GM12864 (cell line): ENCODE results near the gene BID.

Experiments used
- DNase-seq: peaks from one replicate; pipeline ENCODE4 v3.0.0-alpha.2; 2011; ENCODE audit warnings: low read depth
- H3K4me3 ChIP-seq: 2 replicates; pipeline ENCODE4 v1.5.1; 2011; ENCODE audit warnings: mild to moderate bottlenecking, low read depth, low read length, control low read depth
- CTCF ChIP-seq: IDR thresholded peaks from 2 replicates; pipeline ENCODE4 v1.5.1; 2011; ENCODE audit warnings: low read depth, mild to moderate bottlenecking, moderate library complexity, low read length, control low read depth, inconsistent platforms; ENCODE audit errors: missing control alignments

BID gene

GRCh38 chr22:17795661-17796548 lies 21.6 kb upstream of the BID start:
- peak; percentile 51 for TF ChIP-seq CTCF
- peak overlapping the region; percentile 50 for H3K4me3 ChIP-seq

GRCh38 chr22:17794726-17795542 lies 20.7 kb upstream of the BID start:
- no peak for DNase-seq
- no peak for TF ChIP-seq CTCF
- no peak overlapping the region for H3K4me3 ChIP-seq

More at GRCh38 chr22:17795661-17796548, 21.6 kb upstream of the BID start:
- DNase-seq, result no peak

- no peak overlapping the region for H3K4me3 ChIP-seq
- no peak for DNase-seq
- TF ChIP-seq CTCF, result no peak
Observed at GRCh38 chr22:17792854-17793434, 18.7 kb upstream of the BID start.

GRCh38 chr22:17792299-17792698 lies 18.0 kb upstream of the BID start:
- DNase-seq, result no peak
- peak; percentile 51 for TF ChIP-seq CTCF

GRCh38 chr22:17791196-17791595 lies 16.9 kb upstream of the BID start:
- no peak for DNase-seq
- TF ChIP-seq CTCF, result no peak
- no peak overlapping the region for H3K4me3 ChIP-seq

More at GRCh38 chr22:17792299-17792698, 18.0 kb upstream of the BID start:
- H3K4me3 ChIP-seq, result no peak overlapping the region

GRCh38 chr22:17789379-17790200 lies 15.3 kb upstream of the BID start:
- no peak overlapping the region for H3K4me3 ChIP-seq
- TF ChIP-seq CTCF, result no peak
- no peak for DNase-seq
